ENCODE measurements around the gene CCDC177. TPM values are rescaled to one million over a fixed set of nuclear protein-coding genes. Genes with fewer than 3 reads are reported as not detected.

Gene CCDC177
- total RNA-seq, 2 experiments from 2014 or later, result not detected

DNA sequence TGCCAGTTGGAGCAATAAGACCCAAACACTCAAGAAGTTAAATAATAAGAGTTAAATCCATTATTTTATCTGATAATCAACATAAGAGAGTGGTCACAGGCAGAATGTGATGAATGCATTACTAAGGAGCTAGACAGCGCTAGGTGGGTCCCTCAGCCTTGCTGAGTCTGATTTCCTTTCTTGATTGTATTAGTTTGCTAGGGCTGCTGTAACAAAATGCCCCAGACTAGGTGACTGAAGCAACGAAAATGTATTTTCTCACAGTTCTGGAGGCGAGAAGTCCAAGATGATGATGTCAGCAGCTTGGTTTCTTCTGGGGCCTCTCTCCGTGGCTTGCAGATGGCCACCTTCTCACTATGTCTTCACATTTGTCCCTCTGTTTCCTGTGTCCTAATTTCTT, 8.2 kb upstream of the CCDC177 start:
- intact Hi-C loops (cut with micrococcal nuclease; ENCODE audit: unreplicated experiment), result loop anchor here (10.0 kb wide), 2 partner anchors 232 to 432 kb away; no protein-coding TSS in a partner anchor
- no peak overlapping the region for H3K4me3 ChIP-seq (ENCODE audit: low read depth, low read length, poor library complexity, severe bottlenecking)
- TF ChIP-seq CTCF (conservative IDR thresholded peaks at IDR 0.05; ENCODE audit: low read length), result no peak
- TF ChIP-seq EZH2phosphoT487 (IDR thresholded peaks at IDR 0.05; ENCODE audit: borderline replicate concordance, low read depth, low read length), result no peak
- H4K20me1 ChIP-seq (ENCODE audit: insufficient read depth, low read length), result no peaks in the 10 kb centered on the region
- H2AFZ ChIP-seq (ENCODE audit: low read length), result no peak overlapping the region
- peaks cover 7% of the 10 kb centered on the region for H3K4me1 ChIP-seq (ENCODE audit: insufficient read depth, low read length, poor library complexity, severe bottlenecking)
- H3K4me2 ChIP-seq (ENCODE audit: low read length), result no peak overlapping the region
- H3K36me3 ChIP-seq (ENCODE audit: insufficient read depth, low read length), result no peaks in the 10 kb centered on the region
- no peaks in the 10 kb centered on the region for H3K9me3 ChIP-seq (ENCODE audit: low read length)
- POLR2A ChIA-PET, result interaction anchor here (0.8 kb wide), 1 partner anchor 135 kb away, joined by 3 read pairs; no protein-coding TSS in a partner anchor
- H3K9me2 ChIP-seq (ENCODE audit: insufficient read depth, low read length), result no peaks in the 10 kb centered on the region
- CTCF ChIA-PET (ENCODE audit: unreplicated experiment), result no interaction called here
- no peaks in the 10 kb centered on the region for H3K79me2 ChIP-seq (ENCODE audit: insufficient read depth, low read depth, low read length)
- no TSS peak for BruUV-seq (replicated peaks)
- DNase-seq (ENCODE audit: low spot score), result no peak
- no peak overlapping the region for H3K27ac ChIP-seq (ENCODE audit: low read depth, low read length, poor library complexity, severe bottlenecking)

DNA sequence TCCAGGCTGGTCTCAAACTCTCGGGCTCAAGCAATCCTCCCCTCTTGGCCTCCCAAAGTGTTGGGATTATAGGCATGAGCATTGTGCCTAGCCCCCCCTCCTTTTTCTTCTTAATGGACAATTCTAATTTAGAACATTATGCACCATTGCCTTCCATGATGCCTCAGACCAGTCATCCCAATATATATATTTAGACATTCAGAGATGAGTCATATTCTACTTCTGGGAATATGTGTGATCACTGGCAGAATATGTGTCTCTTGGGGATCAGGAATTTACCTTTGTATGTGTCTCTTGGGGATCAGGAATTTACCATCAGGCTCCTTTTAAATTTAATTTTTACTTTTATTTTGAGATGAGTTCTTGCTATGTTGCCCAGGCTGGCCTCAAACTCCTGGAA, 7.5 kb upstream of the CCDC177 start:
- no peaks in the 10 kb centered on the region for H3K9me2 ChIP-seq (ENCODE audit: insufficient read depth, low read length)
- ChIA-PET POLR2A (interaction anchor here (0.8 kb wide), 1 partner anchor 136 kb away, joined by 3 read pairs; no protein-coding TSS in a partner anchor), CTCF (ENCODE audit: unreplicated experiment) (no interaction called here)
- no peak for TF ChIP-seq CTCF (conservative IDR thresholded peaks at IDR 0.05; ENCODE audit: low read length)
- TF ChIP-seq EZH2phosphoT487 (IDR thresholded peaks at IDR 0.05; ENCODE audit: borderline replicate concordance, low read depth, low read length), result no peak
- intact Hi-C loops (cut with micrococcal nuclease; ENCODE audit: unreplicated experiment), result loop anchor here (10.0 kb wide), 2 partner anchors 233 to 433 kb away; no protein-coding TSS in a partner anchor
- H3K27ac ChIP-seq (ENCODE audit: low read depth, low read length, poor library complexity, severe bottlenecking), result no peak overlapping the region
- H3K9me3 ChIP-seq (ENCODE audit: low read length), result no peaks in the 10 kb centered on the region
- no peak overlapping the region for H3K4me2 ChIP-seq (ENCODE audit: low read length)
- peaks cover 7% of the 10 kb centered on the region for H3K4me1 ChIP-seq (ENCODE audit: insufficient read depth, low read length, poor library complexity, severe bottlenecking)
- H3K36me3 ChIP-seq (ENCODE audit: insufficient read depth, low read length), result no peaks in the 10 kb centered on the region
- H3K79me2 ChIP-seq (ENCODE audit: insufficient read depth, low read depth, low read length), result no peaks in the 10 kb centered on the region
- no peaks in the 10 kb centered on the region for H4K20me1 ChIP-seq (ENCODE audit: insufficient read depth, low read length)
- H3K4me3 ChIP-seq (ENCODE audit: low read depth, low read length, poor library complexity, severe bottlenecking), result no peak overlapping the region
- DNase-seq (ENCODE audit: low spot score), result no peak
- no peak overlapping the region for H2AFZ ChIP-seq (ENCODE audit: low read length)
- BruUV-seq (replicated peaks), result no TSS peak

DNA sequence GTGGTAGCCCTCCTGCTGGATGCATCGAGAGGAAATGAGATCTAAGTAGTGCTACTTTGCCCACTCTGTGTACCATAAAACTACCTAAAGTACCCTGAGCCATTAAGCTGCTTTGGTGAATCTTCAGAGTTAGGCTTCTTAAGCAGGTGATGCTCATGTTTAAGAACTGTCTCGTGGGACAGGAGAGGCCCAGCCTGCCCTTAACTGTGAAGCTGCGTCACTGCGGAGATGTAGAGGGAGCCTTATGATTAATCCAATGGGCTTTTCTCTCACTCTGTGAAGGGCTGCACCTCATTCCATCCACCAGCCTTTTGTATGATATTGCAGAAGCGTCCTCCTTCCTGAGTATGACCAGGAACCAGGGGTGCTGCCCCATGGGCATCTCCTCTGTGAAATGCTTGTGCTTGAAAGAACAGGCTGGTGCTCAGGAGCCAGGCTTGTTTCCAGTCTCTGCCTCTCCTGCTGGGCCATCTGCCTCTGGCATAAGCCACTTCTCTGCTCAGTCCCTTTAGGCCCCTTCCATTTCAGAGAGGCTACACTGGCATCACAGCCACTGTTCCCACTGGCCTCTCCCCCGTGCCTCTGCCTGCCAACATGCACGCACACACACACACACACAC, 6.8 kb upstream of the CCDC177 start:
- H3K79me2 ChIP-seq (ENCODE audit: insufficient read depth, low read depth, low read length), result no peaks in the 10 kb centered on the region
- H3K4me1 ChIP-seq (ENCODE audit: insufficient read depth, low read length, poor library complexity, severe bottlenecking), result peaks cover 7% of the 10 kb centered on the region
- H3K9me3 ChIP-seq (ENCODE audit: low read length), result no peaks in the 10 kb centered on the region
- no peak for DNase-seq (ENCODE audit: low spot score)
- CTCF ChIA-PET (ENCODE audit: unreplicated experiment), result no interaction called here
- TF ChIP-seq EZH2phosphoT487 (IDR thresholded peaks at IDR 0.05; ENCODE audit: borderline replicate concordance, low read depth, low read length), result no peak
- TF ChIP-seq CTCF (conservative IDR thresholded peaks at IDR 0.05; ENCODE audit: low read length), result no peak
- intact Hi-C loops (cut with micrococcal nuclease; ENCODE audit: unreplicated experiment), result loop anchor here (10.0 kb wide), 2 partner anchors 233 to 433 kb away; no protein-coding TSS in a partner anchor
- BruUV-seq (replicated peaks), result no TSS peak
- POLR2A ChIA-PET, result interaction anchor here (0.7 to 0.8 kb wide), 3 partner anchors 62 to 355 kb away, joined by 3 read pairs; no protein-coding TSS in a partner anchor
- no peaks in the 10 kb centered on the region for H3K9me2 ChIP-seq (ENCODE audit: insufficient read depth, low read length)
- no peak overlapping the region for H3K4me3 ChIP-seq (ENCODE audit: low read depth, low read length, poor library complexity, severe bottlenecking)
- H4K20me1 ChIP-seq (ENCODE audit: insufficient read depth, low read length), result no peaks in the 10 kb centered on the region
- H3K36me3 ChIP-seq (ENCODE audit: insufficient read depth, low read length), result no peaks in the 10 kb centered on the region
- 0 out of 2 replicates have a peak overlapping the region, but pooled peaks have one; percentile 3 for H3K4me2 ChIP-seq (ENCODE audit: low read length)
- H3K27ac ChIP-seq (ENCODE audit: low read depth, low read length, poor library complexity, severe bottlenecking), result no peak overlapping the region
- no peak overlapping the region for H2AFZ ChIP-seq (ENCODE audit: low read length)
